C4-2B (cell line): Measurements from ENCODE around the gene NRIP1.

Source experiments
- ZFX ChIP-seq: fragments of 450-650 bp; IDR thresholded peaks from 2 replicates; pipeline ENCODE4 v1.6.1; 2017
- TF ChIP-seq, protein P1 (sequence below): fragments of 450-650 bp; conservative IDR thresholded peaks from 2 replicates; pipeline ENCODE4 v1.5.1; 2017; ENCODE audit warnings: mild to moderate bottlenecking

DNA sequence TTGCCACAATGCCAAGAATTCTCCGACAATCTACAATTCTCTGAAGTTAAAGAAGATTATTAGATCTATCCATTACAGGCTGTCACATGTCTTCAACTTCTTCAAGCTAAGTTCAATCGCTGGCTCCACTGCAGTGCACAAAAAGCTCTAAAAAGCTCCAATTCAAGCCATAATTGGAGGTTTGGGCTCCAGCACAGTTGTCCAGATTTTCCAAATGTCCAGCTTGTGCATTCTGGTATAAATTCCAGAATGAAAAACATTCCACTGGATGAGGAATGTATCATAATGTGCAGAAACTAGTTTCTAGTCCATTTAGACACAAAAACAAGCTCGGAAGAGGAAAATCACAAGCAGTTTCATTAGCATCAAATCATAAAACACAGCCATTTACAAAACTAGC lies 138.6 kb downstream of the NRIP1 start:
- TF ChIP-seq, protein P1, sequence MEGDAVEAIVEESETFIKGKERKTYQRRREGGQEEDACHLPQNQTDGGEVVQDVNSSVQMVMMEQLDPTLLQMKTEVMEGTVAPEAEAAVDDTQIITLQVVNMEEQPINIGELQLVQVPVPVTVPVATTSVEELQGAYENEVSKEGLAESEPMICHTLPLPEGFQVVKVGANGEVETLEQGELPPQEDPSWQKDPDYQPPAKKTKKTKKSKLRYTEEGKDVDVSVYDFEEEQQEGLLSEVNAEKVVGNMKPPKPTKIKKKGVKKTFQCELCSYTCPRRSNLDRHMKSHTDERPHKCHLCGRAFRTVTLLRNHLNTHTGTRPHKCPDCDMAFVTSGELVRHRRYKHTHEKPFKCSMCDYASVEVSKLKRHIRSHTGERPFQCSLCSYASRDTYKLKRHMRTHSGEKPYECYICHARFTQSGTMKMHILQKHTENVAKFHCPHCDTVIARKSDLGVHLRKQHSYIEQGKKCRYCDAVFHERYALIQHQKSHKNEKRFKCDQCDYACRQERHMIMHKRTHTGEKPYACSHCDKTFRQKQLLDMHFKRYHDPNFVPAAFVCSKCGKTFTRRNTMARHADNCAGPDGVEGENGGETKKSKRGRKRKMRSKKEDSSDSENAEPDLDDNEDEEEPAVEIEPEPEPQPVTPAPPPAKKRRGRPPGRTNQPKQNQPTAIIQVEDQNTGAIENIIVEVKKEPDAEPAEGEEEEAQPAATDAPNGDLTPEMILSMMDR = no peak
- TF ChIP-seq ZFX = no peak
